ENCODE measurements around the gene RPAP2.
"Not testable (repeated sequence)": the region's sequence is repeated elsewhere in the genome, so short reads cannot be mapped to it uniquely, and the experiment has no call there.

The RPAP2 gene

GRCh38 chr1:92298573-92299476, at the start of gene RPAP2, which contains the start of gene GLMN:
Gene RPAP2, plus strand, starts transcription at chr1:92299059. Its CDS starts 15 bp downstream, at chr1:92299074.
Gene GLMN, minus strand, starts transcription at chr1:92298987. Its CDS starts 988 bp downstream, at chr1:92297999.
- DNase-seq (ENCODE audit: low spot score) = peak; percentile 81

GRCh38 chr1:92254714-92255113, 44.1 kb upstream of the RPAP2 start:
- DNase-seq (ENCODE audit: low spot score) = not testable (repeated sequence)

GRCh38 chr1:92259350-92259749, 39.5 kb upstream of the RPAP2 start:
- DNase-seq (ENCODE audit: low spot score) = no peak

- no peak for DNase-seq (ENCODE audit: low spot score)
Measured at GRCh38 chr1:92262516-92262915, 36.3 kb upstream of the RPAP2 start.

- DNase-seq (ENCODE audit: low spot score) = no peak
Measured at GRCh38 chr1:92273039-92273438, 25.8 kb upstream of the RPAP2 start.

GRCh38 chr1:92274939-92275338, 23.9 kb upstream of the RPAP2 start:
- DNase-seq (ENCODE audit: low spot score) = peak; percentile 14

- DNase-seq (ENCODE audit: low spot score) = no peak
Measured at GRCh38 chr1:92276082-92276481, 22.8 kb upstream of the RPAP2 start.

- peak; percentile 48 for DNase-seq (ENCODE audit: low spot score)
Measured at GRCh38 chr1:92277105-92277723, 21.6 kb upstream of the RPAP2 start.

- not testable (repeated sequence) for DNase-seq (ENCODE audit: low spot score)
Measured at GRCh38 chr1:92279781-92280180, 19.1 kb upstream of the RPAP2 start.

GRCh38 chr1:92281411-92281810, 17.4 kb upstream of the RPAP2 start:
- not testable (repeated sequence) for DNase-seq (ENCODE audit: low spot score)

GRCh38 chr1:92291372-92291999, 7.4 kb upstream of the RPAP2 start:
- peak; percentile 34 for DNase-seq (ENCODE audit: low spot score)

GRCh38 chr1:92298213-92298572, 666 bp upstream of the RPAP2 start:
- DNase-seq (ENCODE audit: low spot score) = no peak

GRCh38 chr1:92299477-92300150, 755 bp downstream of the RPAP2 start:
- DNase-seq (ENCODE audit: low spot score) = no peak

- no peak for DNase-seq (ENCODE audit: low spot score)
Measured at GRCh38 chr1:92301021-92301420, 2.2 kb downstream of the RPAP2 start.

GRCh38 chr1:92306020-92306419, 7.2 kb downstream of the RPAP2 start:
- DNase-seq (ENCODE audit: low spot score) = no peak

- no peak for DNase-seq (ENCODE audit: low spot score)
Measured at GRCh38 chr1:92307980-92308379, 9.1 kb downstream of the RPAP2 start.

GRCh38 chr1:92310185-92310597, 11.3 kb downstream of the RPAP2 start:
- DNase-seq (ENCODE audit: low spot score) = peak; percentile 17

GRCh38 chr1:92314024-92314423, 15.2 kb downstream of the RPAP2 start:
- DNase-seq (ENCODE audit: low spot score) = no peak

GRCh38 chr1:92315766-92316599, 17.1 kb downstream of the RPAP2 start:
- DNase-seq (ENCODE audit: low spot score) = no peak

GRCh38 chr1:92317836-92318493, 19.1 kb downstream of the RPAP2 start:
- no peak for DNase-seq (ENCODE audit: low spot score)
